ENCODE results near the gene TTC28. TPM values are rescaled to one million over a fixed set of nuclear protein-coding genes. Genes with fewer than 3 reads are reported as not detected.

The TTC28 gene
- total RNA-seq, 5 donors from 2014 or later (not counting 1 experiment from before 2014, with no cell fraction given), result 2.3 to 7.8 (median 3.0) TPM

DNA sequence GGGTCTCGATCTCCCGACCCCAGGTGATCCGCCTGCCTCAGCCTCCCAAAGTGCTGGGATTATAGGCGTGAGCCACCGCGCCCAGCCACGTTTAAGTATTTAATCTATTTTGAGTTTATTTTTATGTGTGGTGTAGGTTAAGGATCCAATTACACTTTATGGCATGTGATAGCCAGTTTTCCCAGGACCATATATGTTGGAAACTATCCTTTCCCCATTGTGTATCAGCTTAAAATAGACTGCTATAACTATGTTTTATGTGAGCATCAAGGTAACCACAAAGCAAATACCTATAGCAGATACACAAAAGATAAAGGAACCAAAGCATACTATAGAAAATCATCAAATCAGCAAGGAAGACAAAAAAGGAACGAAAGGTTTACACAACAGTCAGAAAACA, 42.4 kb downstream of the TTC28 start:
- no peak overlapping the region for H3K4me3 ChIP-seq (ENCODE audit: control insufficient read depth in 1 of 2, extremely low read depth in 1 of 2, low read length in 1 of 2)
- H3K27ac ChIP-seq (ENCODE audit: low read length), result no peak overlapping the region
- Mint-ChIP-seq H3K4me3 (no peak overlapping the region), H3K27ac (no peak overlapping the region), H3K4me1 (no peaks in the 10 kb centered on the region), H3K27me3 (peaks cover 27 to 49% of the 10 kb centered on the region in 2 donors), H3K9me3 (no peaks in the 10 kb centered on the region), H3K36me3 (no peaks in the 10 kb centered on the region)
- ChIA-PET POLR2A (no interaction called here), CTCF (no interaction called here)
- H3K4me1 ChIP-seq (ENCODE audit: control insufficient read depth in 1 of 2, extremely low read depth in 1 of 2, insufficient read depth in 2 of 2, low read length in 2 of 2), result no peaks in the 10 kb centered on the region
- ATAC-seq (replicated peaks in 1 of 4) (no peak), DNase-seq (no peak)
- no peaks in the 10 kb centered on the region for H3K9me3 ChIP-seq
- H3K36me3 ChIP-seq (ENCODE audit: control insufficient read depth in 2 of 2, extremely low read depth in 1 of 2, insufficient read depth in 1 of 2, low read length in 1 of 2), result no peaks in the 10 kb centered on the region
- WGBS (ENCODE audit: insufficient coverage), result 80% methylated on average over 1 of the region's 8 CpGs
- peaks cover 4 to 32% of the 10 kb centered on the region in 2 experiments for H3K27me3 ChIP-seq (replicated peaks in 1 of 2; ENCODE audit: control insufficient read depth in 2 of 2, extremely low read depth in 1 of 2, insufficient read depth in 2 of 2, low read length in 1 of 2)

DNA sequence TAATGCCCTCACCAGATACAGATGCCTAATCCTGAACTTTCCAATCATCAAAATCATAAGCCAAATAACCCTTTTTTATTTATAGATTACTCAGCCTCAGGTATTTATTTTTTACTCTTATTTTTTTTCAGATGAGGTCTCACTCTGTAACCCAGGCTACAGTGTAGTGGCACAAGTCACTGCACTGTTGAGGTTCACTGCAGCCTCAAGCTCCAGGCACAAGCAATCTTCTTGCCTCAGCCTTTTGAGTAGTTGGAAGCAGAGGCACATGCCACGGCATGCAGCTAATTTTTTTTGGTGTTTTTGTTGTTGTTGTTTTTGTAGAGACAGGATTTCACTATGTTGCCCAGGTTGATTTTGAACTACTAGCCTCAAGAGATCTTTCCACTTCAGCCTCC, 49.5 kb downstream of the TTC28 start:
- ATAC-seq (replicated peaks in 1 of 4) (no peak), DNase-seq (no peak)
- no peaks in the 10 kb centered on the region for H3K36me3 Mint-ChIP-seq
- H3K36me3 ChIP-seq (ENCODE audit: control insufficient read depth in 2 of 2, extremely low read depth in 1 of 2, insufficient read depth in 1 of 2, low read length in 1 of 2), result no peaks in the 10 kb centered on the region
- H3K27me3 ChIP-seq (replicated peaks in 1 of 2; ENCODE audit: control insufficient read depth in 2 of 2, extremely low read depth in 1 of 2, insufficient read depth in 2 of 2, low read length in 1 of 2), result peaks cover 0 to 31% of the 10 kb centered on the region in 2 experiments
- no peak overlapping the region for H3K4me3 Mint-ChIP-seq
- ChIA-PET POLR2A (interaction anchor here in 1 of 2 donors (0.7 kb wide), 1 partner anchor 40 kb away, joined by 3 read pairs; no protein-coding TSS in a partner anchor), CTCF (no interaction called here)
- H3K9me3 Mint-ChIP-seq, result no peaks in the 10 kb centered on the region
- no peak overlapping the region for H3K27ac ChIP-seq (ENCODE audit: low read length)
- H3K4me1 ChIP-seq (ENCODE audit: control insufficient read depth in 1 of 2, extremely low read depth in 1 of 2, insufficient read depth in 2 of 2, low read length in 2 of 2), result no peaks in the 10 kb centered on the region
- no peak overlapping the region for H3K4me3 ChIP-seq (ENCODE audit: control insufficient read depth in 1 of 2, extremely low read depth in 1 of 2, low read length in 1 of 2)
- H3K4me1 Mint-ChIP-seq, result peaks cover 0 to 7% (median 2%) of the 10 kb centered on the region in 3 donors
- no CpG with 5 or more reads among the region's 1 CpG for WGBS (ENCODE audit: insufficient coverage)
- peaks cover 11 to 53% of the 10 kb centered on the region in 2 donors for H3K27me3 Mint-ChIP-seq
- no peaks in the 10 kb centered on the region for H3K9me3 ChIP-seq
- H3K27ac Mint-ChIP-seq, result no peak overlapping the region

DNA sequence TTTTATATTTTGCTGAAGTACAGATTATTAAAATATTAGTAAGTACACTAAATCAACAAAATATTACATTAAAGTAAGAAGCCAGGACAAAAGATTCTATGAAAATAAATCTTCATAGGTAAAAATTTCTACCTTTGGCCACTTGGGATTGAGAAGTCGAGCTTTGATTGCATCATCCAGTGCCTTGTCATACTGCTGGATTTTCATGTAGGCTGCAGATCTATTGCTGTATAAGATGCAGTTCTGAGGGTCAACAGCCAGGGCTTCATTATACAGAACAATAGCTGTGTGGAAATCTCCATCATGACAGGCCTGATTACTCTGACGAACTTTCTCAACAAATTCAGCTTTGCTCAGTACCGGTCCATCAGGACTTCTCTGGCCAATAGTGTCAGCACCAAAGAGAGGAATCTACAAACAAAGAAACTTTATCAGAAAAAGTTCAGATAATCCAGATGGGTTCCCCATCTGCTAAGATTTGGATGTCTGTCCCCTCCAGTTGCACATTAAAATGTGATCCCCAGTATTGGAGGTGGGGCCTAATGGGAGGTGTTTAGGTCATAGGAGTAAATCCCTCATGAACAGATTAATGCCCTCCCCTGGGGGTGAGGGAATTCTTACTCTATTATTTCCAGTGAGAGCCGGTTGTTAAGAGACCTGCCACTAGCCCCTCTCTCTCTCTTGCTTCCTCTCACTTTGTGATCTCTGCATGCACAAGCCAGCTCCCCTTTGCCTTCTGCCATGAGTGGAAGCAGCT, 50.0 kb downstream of the TTC28 start:
- no peaks in the 10 kb centered on the region for H3K9me3 ChIP-seq
- CTCF ChIA-PET, result no interaction called here
- no peaks in the 10 kb centered on the region for H3K36me3 Mint-ChIP-seq
- WGBS (ENCODE audit: insufficient coverage), result 71% methylated on average over 1 of the region's 4 CpGs
- H3K4me1 Mint-ChIP-seq, result peaks cover 0 to 7% (median 2%) of the 10 kb centered on the region in 3 donors
- DNase-seq (no peak), ATAC-seq (replicated peaks in 1 of 4) (no peak)
- H3K36me3 ChIP-seq (ENCODE audit: control insufficient read depth in 2 of 2, extremely low read depth in 1 of 2, insufficient read depth in 1 of 2, low read length in 1 of 2), result no peaks in the 10 kb centered on the region
- no peak overlapping the region for H3K4me3 Mint-ChIP-seq
- peaks cover 0 to 28% of the 10 kb centered on the region in 2 experiments for H3K27me3 ChIP-seq (replicated peaks in 1 of 2; ENCODE audit: control insufficient read depth in 2 of 2, extremely low read depth in 1 of 2, insufficient read depth in 2 of 2, low read length in 1 of 2)
- peaks cover 11 to 48% of the 10 kb centered on the region in 2 donors for H3K27me3 Mint-ChIP-seq
- POLR2A ChIA-PET, result interaction anchor here in 1 of 2 donors (0.7 kb wide), 1 partner anchor 41 kb away, joined by 3 read pairs; no protein-coding TSS in a partner anchor
- no peaks in the 10 kb centered on the region for H3K9me3 Mint-ChIP-seq
- peak overlapping the region in 1 of 2 donors; percentile 14 for H3K27ac Mint-ChIP-seq
- H3K4me3 ChIP-seq (ENCODE audit: control insufficient read depth in 1 of 2, extremely low read depth in 1 of 2, low read length in 1 of 2), result no peak overlapping the region
- no peaks in the 10 kb centered on the region for H3K4me1 ChIP-seq (ENCODE audit: control insufficient read depth in 1 of 2, extremely low read depth in 1 of 2, insufficient read depth in 2 of 2, low read length in 2 of 2)
- H3K27ac ChIP-seq (ENCODE audit: low read length), result no peak overlapping the region

DNA sequence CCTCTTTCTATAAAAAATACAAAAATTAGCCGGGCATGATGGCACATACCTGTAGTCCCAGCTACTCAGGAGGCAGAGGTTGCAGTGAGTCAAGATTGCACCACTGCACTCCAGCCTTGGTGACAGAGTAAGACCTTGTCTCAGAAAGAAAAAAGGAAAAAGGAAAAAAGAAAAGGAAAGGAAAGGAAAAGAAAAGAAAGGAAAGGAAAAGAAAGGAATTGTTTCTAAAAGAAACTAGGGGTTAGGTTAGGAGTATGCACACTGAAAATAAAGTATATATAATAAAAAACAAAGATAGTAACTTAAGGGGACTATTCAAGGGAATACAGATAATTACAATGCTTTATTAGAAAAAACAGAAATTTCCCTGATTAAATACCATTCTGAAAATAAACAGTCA, 50.9 kb downstream of the TTC28 start:
- DNase-seq (no peak), ATAC-seq (replicated peaks in 1 of 4) (no peak)
- H3K4me1 Mint-ChIP-seq, result peaks cover 0 to 7% (median 2%) of the 10 kb centered on the region in 3 donors
- CTCF ChIA-PET, result no interaction called here
- Histone ChIP-seq H3K4me3 (ENCODE audit: control insufficient read depth in 1 of 2, extremely low read depth in 1 of 2, low read length in 1 of 2) (no peak overlapping the region), H3K36me3 (ENCODE audit: control insufficient read depth in 2 of 2, extremely low read depth in 1 of 2, insufficient read depth in 1 of 2, low read length in 1 of 2) (no peaks in the 10 kb centered on the region), H3K4me1 (ENCODE audit: control insufficient read depth in 1 of 2, extremely low read depth in 1 of 2, insufficient read depth in 2 of 2, low read length in 2 of 2) (no peaks in the 10 kb centered on the region), H3K9me3 (no peaks in the 10 kb centered on the region), H3K27me3 (replicated peaks in 1 of 2; ENCODE audit: control insufficient read depth in 2 of 2, extremely low read depth in 1 of 2, insufficient read depth in 2 of 2, low read length in 1 of 2) (peaks cover 0 to 22% of the 10 kb centered on the region in 2 experiments), H3K27ac (ENCODE audit: low read length) (no peak overlapping the region)
- WGBS (ENCODE audit: insufficient coverage), result no CpG with 5 or more reads among the region's 1 CpG
- H3K4me3 Mint-ChIP-seq, result no peak overlapping the region
- no peaks in the 10 kb centered on the region for H3K9me3 Mint-ChIP-seq
- H3K27ac Mint-ChIP-seq, result no peak overlapping the region
- H3K27me3 Mint-ChIP-seq, result peaks cover 12 to 49% of the 10 kb centered on the region in 2 donors
- no peaks in the 10 kb centered on the region for H3K36me3 Mint-ChIP-seq
- POLR2A ChIA-PET, result no interaction called here

DNA sequence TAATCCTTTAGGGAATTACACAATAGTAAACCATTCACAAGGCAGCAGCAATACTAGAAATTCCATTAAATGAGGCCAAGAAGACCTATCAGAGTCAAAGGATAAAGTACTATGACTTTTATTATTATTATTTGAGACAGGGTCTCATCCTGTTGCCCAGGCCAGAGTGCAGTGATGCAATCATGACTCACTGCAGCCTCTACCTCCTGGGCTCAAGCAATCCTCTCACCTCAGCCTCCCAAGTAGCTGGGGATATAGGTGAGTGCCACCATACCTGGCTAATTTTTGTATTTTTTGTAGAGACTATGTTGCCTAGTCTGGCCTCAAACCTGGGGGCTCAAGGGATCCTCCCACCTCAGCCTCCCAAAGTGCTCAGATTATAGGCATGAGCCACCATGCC, 51.8 kb downstream of the TTC28 start:
- Mint-ChIP-seq H3K27me3 (peaks cover 9 to 46% of the 10 kb centered on the region in 2 donors), H3K4me1 (peaks cover 0 to 7% (median 2%) of the 10 kb centered on the region in 3 donors), H3K4me3 (no peak overlapping the region), H3K36me3 (no peaks in the 10 kb centered on the region), H3K9me3 (no peaks in the 10 kb centered on the region), H3K27ac (no peak overlapping the region)
- Histone ChIP-seq H3K27ac (ENCODE audit: low read length) (no peak overlapping the region), H3K9me3 (no peaks in the 10 kb centered on the region), H3K4me1 (ENCODE audit: control insufficient read depth in 1 of 2, extremely low read depth in 1 of 2, insufficient read depth in 2 of 2, low read length in 2 of 2) (no peaks in the 10 kb centered on the region), H3K36me3 (ENCODE audit: control insufficient read depth in 2 of 2, extremely low read depth in 1 of 2, insufficient read depth in 1 of 2, low read length in 1 of 2) (no peaks in the 10 kb centered on the region), H3K4me3 (ENCODE audit: control insufficient read depth in 1 of 2, extremely low read depth in 1 of 2, low read length in 1 of 2) (no peak overlapping the region), H3K27me3 (replicated peaks in 1 of 2; ENCODE audit: control insufficient read depth in 2 of 2, extremely low read depth in 1 of 2, insufficient read depth in 2 of 2, low read length in 1 of 2) (peaks cover 0 to 19% of the 10 kb centered on the region in 2 experiments)
- DNase-seq (no peak), ATAC-seq (replicated peaks in 1 of 4) (no peak)
- CTCF ChIA-PET, result no interaction called here
- POLR2A ChIA-PET, result no interaction called here

DNA sequence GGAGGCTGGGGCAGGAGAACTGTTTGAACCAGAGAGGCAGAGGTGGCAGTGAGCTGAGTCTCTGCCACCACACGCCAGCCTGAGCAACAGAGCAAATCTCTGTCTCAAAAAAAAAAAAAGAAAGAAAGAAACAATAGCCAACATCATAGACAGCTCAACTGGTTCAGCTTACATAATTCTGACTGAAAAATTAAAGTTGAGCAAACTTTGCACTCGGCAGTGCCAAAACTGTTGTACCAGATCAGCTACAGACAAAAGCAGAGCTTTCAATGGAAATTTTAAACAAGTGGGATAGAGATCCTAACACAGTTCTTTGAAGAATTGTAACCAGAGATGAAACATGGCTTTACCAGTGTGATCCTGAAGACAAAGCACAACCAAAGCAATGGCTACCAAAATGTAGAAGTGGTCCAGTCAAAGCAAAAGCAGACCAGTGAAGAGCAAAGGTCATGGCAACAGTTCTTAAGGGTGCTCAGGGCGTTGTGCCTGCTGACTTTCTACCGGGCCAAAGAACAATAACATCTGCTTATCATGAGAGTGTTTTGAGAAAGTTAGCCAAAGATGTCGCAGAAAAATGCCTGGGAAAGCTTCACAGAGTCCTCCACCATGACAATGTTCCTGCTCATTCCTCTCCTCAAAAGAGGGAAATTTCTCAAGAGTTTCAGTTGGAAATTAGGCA, 59.3 kb downstream of the TTC28 start:
- H3K36me3 ChIP-seq (ENCODE audit: control insufficient read depth in 2 of 2, extremely low read depth in 1 of 2, insufficient read depth in 1 of 2, low read length in 1 of 2), result no peaks in the 10 kb centered on the region
- no peak overlapping the region for H3K27ac ChIP-seq (ENCODE audit: low read length)
- ChIA-PET CTCF (no interaction called here), POLR2A (interaction anchor here in 1 of 2 donors (0.6 kb wide), 1 partner anchor 398 kb away, joined by 3 read pairs; no protein-coding TSS in a partner anchor)
- Mint-ChIP-seq H3K27ac (no peak overlapping the region), H3K4me3 (no peak overlapping the region), H3K27me3 (peaks cover 29 to 62% of the 10 kb centered on the region in 2 donors), H3K9me3 (no peaks in the 10 kb centered on the region), H3K36me3 (no peaks in the 10 kb centered on the region), H3K4me1 (peaks cover 0 to 2% (median 0%) of the 10 kb centered on the region in 3 donors)
- 100% methylated on average over 1 of the region's 5 CpGs for WGBS (ENCODE audit: insufficient coverage)
- peaks cover 2 to 22% of the 10 kb centered on the region in 2 experiments for H3K27me3 ChIP-seq (replicated peaks in 1 of 2; ENCODE audit: control insufficient read depth in 2 of 2, extremely low read depth in 1 of 2, insufficient read depth in 2 of 2, low read length in 1 of 2)
- H3K4me1 ChIP-seq (ENCODE audit: control insufficient read depth in 1 of 2, extremely low read depth in 1 of 2, insufficient read depth in 2 of 2, low read length in 2 of 2), result no peaks in the 10 kb centered on the region
- no peak for DNase-seq
- ATAC-seq (replicated peaks in 1 of 4), result no peak
- no peak overlapping the region for H3K4me3 ChIP-seq (ENCODE audit: control insufficient read depth in 1 of 2, extremely low read depth in 1 of 2, low read length in 1 of 2)
- H3K9me3 ChIP-seq, result no peaks in the 10 kb centered on the region

Measured in T-cell (primary cell).